Midbrain (tissue), 1 donor: ENCODE measurements around the gene LPCAT1.
"Not testable (repeated sequence)": the region's sequence is repeated elsewhere in the genome, so short reads cannot be mapped to it uniquely, and the experiment has no call there.

Source experiments
- DNase-seq: peaks from one replicate; lab custom pipeline; 2025; lab: John Stamatoyannopoulos, UW

Gene LPCAT1

GRCh38 chr5:1523793-1524480 lies at the start of gene LPCAT1:
Gene LPCAT1 (minus strand): TSS chr5:1523960. CDS start chr5:1523844, 116 bp downstream.
- DNase-seq = peak; percentile 58

- not testable (repeated sequence) for DNase-seq
Observed at GRCh38 chr5:1571875-1572274, 48.1 kb upstream of the LPCAT1 start.

GRCh38 chr5:1570975-1571374 lies 47.2 kb upstream of the LPCAT1 start:
- DNase-seq = no peak

DNA sequence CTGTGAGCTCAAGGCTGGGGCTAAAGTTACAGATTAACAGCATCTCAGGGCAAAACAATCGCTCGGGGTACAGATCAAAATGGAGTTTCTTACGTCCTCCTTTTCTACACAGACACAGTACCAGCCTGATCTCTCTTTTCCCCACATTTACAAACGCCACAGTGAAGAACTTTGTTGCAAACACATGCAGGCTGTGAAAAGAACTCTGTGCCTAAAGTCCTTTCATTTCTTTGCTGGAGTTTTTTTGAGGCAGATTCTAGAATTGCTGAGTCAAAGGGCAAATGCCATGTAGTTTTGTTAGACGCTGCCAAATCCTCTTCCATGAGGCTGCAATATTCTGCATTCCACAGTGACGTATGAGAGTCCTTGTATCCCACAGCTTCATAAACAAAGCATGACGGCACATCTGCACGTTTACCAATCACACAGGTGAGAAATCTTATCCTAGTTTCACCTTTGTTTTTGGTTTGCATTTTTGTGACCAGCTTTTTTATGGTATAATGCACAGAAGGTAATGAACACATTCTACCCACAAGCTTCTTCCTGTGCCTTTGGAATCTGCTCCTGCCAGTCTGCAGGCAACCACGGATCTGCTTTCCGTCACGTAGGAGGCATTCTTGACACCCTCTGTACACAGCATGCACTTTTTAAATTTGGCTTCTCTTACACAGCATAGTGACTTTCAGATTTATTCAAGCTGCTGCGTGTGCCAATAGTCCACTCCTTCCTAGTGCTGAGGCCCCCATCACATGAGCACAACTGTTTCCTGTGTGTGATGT lies 44.6 kb upstream of the LPCAT1 start:
- DNase-seq = no peak

DNA sequence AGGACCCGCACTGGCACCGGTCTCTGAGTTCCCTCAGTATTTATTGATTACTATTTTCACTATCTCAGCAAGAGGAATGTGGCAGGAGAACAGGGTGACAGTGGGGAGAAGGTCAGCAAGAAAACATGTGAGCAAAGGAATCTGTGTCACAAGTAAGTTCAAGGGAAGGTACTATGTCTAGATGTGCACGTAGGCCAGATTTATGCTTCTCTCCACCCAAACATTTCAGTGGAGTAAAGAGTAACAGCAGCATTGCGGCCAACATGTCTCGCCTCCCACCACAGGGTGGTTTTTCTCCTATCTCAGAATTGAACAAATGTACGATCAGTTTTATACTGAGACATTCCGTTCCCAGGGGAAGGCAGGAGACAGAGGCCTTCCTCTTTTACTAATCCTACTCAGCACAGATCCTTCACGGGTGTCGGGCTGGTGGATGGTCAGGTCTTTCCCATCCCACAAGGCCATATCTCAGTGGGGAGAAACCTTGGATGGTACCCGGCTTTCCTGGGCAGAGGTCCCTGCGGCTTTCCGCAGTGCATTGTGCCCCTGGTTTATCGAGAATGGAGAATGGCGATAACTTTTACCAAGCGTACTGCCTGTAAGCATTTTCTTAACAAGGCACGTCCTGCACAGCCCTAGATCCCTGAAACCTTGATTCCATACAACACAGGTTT lies 43.9 kb upstream of the LPCAT1 start:
- not testable (repeated sequence) for DNase-seq

GRCh38 chr5:1565737-1566734 lies 42.3 kb upstream of the LPCAT1 start:
- no peak for DNase-seq

GRCh38 chr5:1564824-1565736 lies 41.3 kb upstream of the LPCAT1 start:
- no peak for DNase-seq

- DNase-seq = no peak
Observed at GRCh38 chr5:1564182-1564748, 40.5 kb upstream of the LPCAT1 start.

DNA sequence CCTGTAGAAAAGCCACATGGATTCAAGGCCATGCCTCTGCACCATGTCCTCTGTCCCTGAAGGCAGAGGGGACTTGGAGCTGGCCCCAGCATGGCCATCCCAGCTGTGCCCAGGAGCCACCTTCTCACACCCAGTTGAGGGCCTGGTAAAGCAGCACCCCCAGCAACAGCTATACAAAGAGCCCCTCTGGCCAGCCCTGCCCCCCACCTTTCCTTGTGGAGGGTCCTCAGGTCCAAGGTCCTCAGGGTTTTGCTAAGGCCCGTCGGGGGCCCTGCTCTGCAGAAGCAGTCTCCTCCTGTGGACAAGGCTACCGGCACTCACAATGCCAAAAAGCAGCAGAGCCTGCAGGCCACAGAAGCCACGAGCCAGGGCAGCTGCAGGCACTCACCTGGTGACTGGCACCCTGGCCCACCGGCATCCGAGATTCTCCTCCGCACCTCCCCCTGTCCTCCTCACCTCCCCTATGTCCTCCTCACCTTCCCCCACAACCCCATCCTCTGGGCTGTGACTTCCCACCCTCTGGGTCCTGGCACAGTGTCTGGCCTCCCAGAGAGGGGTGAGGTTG lies 39.9 kb upstream of the LPCAT1 start:
- DNase-seq = no peak

- DNase-seq = no peak
Observed at GRCh38 chr5:1563051-1563461, 39.3 kb upstream of the LPCAT1 start.

DNA sequence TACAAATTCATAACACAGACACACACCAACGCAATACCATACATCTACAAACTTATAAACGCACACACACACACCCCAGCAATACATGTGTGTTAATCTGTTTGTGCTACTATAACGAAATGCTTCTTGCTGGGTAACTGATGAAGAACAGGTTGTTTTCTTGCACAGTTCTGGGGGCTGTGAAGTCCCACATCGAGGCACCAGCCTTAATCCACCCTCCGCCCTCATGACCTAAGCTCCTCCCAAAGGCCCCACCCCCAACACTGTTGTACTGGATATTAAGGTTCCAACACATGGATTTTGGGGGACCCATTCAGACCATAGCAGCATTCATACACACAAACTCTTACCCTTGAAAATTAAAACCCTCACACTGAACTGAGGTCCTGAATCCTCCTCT lies 38.8 kb upstream of the LPCAT1 start:
- DNase-seq = no peak

GRCh38 chr5:1561402-1561929 lies 37.7 kb upstream of the LPCAT1 start:
- DNase-seq = no peak

DNA sequence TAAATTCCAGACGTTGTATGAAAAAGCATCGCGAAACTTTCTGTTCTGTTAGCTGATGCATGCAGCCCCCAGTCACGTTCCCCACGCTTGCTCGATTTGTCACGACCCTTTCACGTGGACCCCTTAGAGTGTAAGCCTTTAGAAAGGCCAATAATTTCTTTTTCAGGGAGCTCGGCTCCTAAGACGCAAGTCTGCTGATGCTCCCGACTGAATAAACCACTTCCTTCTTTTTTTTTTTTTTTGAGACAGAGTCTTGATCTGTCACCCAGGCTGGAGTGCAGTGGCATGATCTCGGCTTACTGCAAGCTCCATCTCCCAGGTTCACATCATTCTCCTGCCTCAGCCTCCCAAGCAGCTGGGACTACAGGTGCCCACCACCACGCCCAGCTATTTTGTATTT lies 36.7 kb upstream of the LPCAT1 start:
- not testable (repeated sequence) for DNase-seq

DNA sequence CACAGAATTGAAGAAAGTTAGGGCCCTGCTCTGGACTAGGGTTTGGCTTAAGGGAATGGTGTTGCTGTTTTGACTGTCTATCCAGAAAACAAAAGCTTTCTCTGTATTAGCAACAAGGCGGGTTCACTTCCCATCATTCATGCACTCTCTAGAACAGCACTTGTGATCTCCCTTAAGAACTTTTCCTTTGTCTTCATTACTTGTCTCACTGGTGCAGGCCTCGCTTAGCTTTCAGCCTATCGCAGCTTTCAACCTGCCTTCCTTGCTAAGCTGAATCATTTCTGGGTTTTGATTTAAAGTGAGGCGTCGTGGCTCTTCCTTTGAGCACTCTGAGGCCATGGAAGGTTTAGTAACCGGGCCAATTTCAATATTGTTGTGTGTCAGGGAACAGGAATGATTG lies 35.2 kb upstream of the LPCAT1 start:
- no peak for DNase-seq

- DNase-seq = no peak
Observed at GRCh38 chr5:1557114-1557873, 33.5 kb upstream of the LPCAT1 start.

DNA sequence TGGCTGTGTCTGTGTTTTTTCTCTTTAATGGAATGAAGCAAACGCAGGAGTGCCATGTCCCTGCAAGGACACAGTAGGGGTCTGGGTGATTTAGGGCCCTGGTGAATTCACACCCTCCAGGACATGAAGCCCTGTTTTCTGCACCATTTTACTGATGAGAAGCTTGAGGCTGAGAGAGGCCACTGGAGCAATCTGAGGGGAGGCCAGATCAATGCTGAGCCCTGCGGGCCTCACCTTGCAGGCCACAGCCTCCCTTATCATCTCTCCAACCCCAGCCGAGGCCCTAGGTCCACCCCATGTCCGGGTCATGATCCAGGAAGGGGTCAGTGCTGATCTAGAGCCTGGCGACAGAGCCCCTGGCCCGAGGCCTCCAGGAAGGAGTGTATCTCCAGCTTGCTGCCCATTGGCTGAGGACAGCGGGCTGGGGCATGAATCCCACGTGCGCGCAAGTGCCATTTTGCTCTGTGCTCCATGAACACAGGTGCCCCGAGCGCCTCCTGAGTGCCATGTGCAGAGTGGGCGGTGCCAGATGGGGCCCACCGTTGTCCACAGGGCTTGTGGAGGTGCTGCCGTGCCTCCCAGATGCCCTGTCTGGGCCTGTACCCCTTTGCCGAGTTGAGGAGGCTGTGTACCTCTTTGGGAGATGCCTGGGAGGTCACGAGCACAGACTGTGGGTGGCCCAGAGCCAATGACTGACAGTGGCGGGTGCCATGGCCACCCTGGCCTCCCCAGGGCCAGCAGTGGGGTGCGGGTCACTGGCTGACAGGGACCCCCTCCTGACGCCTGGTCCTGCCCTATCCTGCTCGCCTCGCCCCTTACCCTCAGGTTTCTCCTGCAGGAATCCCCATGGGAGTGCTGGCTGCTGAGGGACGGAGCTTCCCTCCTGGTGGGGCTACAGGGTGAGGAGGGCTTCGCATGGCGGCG lies 32.3 kb upstream of the LPCAT1 start:
- DNase-seq = no peak

DNA sequence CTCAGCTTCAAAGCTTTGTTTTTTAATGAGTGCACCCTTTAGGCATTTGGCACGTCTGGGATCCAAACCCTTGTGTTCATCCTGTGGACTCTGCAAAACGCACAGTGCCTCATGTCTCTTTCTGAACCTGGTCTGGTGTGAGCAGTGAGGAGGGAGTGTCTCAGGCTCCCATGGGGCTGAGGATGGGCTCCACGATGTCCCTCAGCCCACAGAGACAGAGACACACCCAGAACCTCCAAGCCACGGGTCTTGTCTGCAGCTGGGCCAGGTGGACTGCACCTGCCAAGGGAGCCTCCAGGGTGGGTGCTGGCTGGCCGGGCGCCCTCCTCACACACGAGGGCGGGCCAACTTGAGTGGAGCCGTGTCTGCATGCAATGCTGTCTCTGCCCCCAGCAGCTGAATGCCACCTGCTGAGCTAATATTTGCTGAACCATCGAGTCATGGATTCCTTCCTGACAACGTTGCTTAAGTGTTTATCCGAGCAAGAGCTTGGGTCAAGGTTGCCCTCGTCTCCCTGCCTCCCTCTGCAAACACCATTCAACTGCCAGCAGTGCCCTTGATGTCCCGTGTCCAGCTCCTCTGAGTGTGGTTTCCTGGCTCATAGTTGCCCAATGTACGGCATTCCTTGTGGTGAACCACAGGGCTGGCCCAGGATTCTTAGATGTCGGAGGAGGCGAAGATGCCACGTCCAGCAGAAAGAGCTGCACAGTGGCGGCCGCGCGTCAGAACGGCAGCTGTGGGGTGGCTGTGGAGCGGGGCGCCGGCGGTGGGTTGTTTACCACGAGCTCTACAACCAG lies 31.4 kb upstream of the LPCAT1 start:
- no peak for DNase-seq
